GM23338 (cell line): ENCODE measurements around the gene KRTAP9-4. TPM values are rescaled to one million over a fixed set of nuclear protein-coding genes. Genes with fewer than 3 reads are reported as not detected.

ENCODE experiments used
- ATAC-seq: fragments of 200-7000 bp; cut with Tn5 transposase; 3 replicates; pipeline ENCODE4 v1.9.1; 2020
- DNase-seq: peaks from one replicate; pipeline ENCODE4 v3.0.0-alpha.2; 2015; ENCODE audit warnings: low spot score
- H2AFZ ChIP-seq: fragments of 200-600 bp; sonication (generic); 2 replicates; pipeline ENCODE4 v1.8.0; 2016; ENCODE audit warnings: antibody characterized with exemption, mild to moderate bottlenecking, moderate library complexity
- H3F3A ChIP-seq: fragments of 200-600 bp; sonication (generic); replicated peaks from 2 replicates; pipeline ENCODE4 v1.8.0; 2017; ENCODE audit warnings: antibody characterized with exemption, mixed run types, low read depth
- H3K27ac ChIP-seq: fragments of 200-600 bp; sonication (generic); 2 replicates; pipeline ENCODE4 v1.6.1; 2016; ENCODE audit warnings: low read depth
- H3K27me3 ChIP-seq: fragments of 200-600 bp; sonication (generic); 2 replicates; pipeline ENCODE4 v1.8.0; 2016; ENCODE audit warnings: mild to moderate bottlenecking, mixed run types, moderate library complexity; ENCODE audit not compliant: insufficient read depth
- H3K36me3 ChIP-seq: fragments of 200-600 bp; sonication (generic); 2 replicates; pipeline ENCODE4 v1.8.0; 2016; ENCODE audit warnings: mild to moderate bottlenecking; ENCODE audit not compliant: insufficient read depth
- H3K4me1 ChIP-seq: fragments of 200-600 bp; sonication (generic); 2 replicates; pipeline ENCODE4 v1.8.0; 2016; ENCODE audit warnings: mild to moderate bottlenecking, moderate library complexity; ENCODE audit not compliant: insufficient read depth
- H3K4me2 ChIP-seq: fragments of 200-600 bp; sonication (generic); 2 replicates; pipeline ENCODE4 v1.7.1; 2017; ENCODE audit warnings: mixed run types
- H3K4me3 ChIP-seq: fragments of 200-600 bp; sonication (generic); 2 replicates; pipeline ENCODE4 v1.6.1; 2016; ENCODE audit warnings: mixed run types
- H3K79me2 ChIP-seq: fragments of 200-600 bp; sonication (generic); replicated peaks from 2 replicates; pipeline ENCODE4 v1.8.0; 2017; ENCODE audit warnings: mild to moderate bottlenecking; ENCODE audit not compliant: insufficient read depth
- H3K9me2 ChIP-seq: fragments of 200-600 bp; sonication (generic); 2 replicates; pipeline ENCODE4 v1.8.0; 2017; ENCODE audit not compliant: insufficient read depth
- H4K20me1 ChIP-seq: fragments of 200-600 bp; sonication (generic); replicated peaks from 2 replicates; pipeline ENCODE4 v1.8.0; 2017; ENCODE audit warnings: mild to moderate bottlenecking; ENCODE audit not compliant: insufficient read depth
- H3K27ac Mint-ChIP-seq: 2 replicates; pipeline ENCODE4 v1.8.0; 2020; ENCODE audit warnings: inconsistent platforms, mild to moderate bottlenecking, moderate library complexity, mixed read lengths
- H3K27me3 Mint-ChIP-seq: 3 replicates; pipeline ENCODE4 v1.8.0; 2022; ENCODE audit warnings: low read depth, mild to moderate bottlenecking, moderate library complexity, mixed read lengths, inconsistent platforms; ENCODE audit not compliant: insufficient read depth, poor library complexity
- H3K36me3 Mint-ChIP-seq: 3 replicates; pipeline ENCODE4 v1.8.0; 2021; ENCODE audit warnings: low read depth, mild to moderate bottlenecking, inconsistent platforms, moderate library complexity, mixed read lengths
- H3K4me1 Mint-ChIP-seq: 3 replicates; pipeline ENCODE4 v1.8.0; 2020; ENCODE audit warnings: mild to moderate bottlenecking, inconsistent platforms, mixed read lengths
- H3K4me3 Mint-ChIP-seq: 3 replicates; pipeline ENCODE4 v1.8.0; 2021; ENCODE audit warnings: moderate library complexity, mild to moderate bottlenecking, inconsistent platforms, mixed read lengths
- H3K9me3 Mint-ChIP-seq: 3 replicates; pipeline ENCODE4 v1.8.0; 2020; ENCODE audit warnings: moderate library complexity, mild to moderate bottlenecking, inconsistent platforms, mixed read lengths
- CREB1 ChIP-seq: fragments of 250-450 bp; sonication (Bioruptor Pico); IDR thresholded peaks from 2 replicates; pipeline ENCODE4 v1.5.0; 2020; ENCODE audit warnings: low read depth, mild to moderate bottlenecking, moderate library complexity
- CTCF ChIP-seq, 2 experiments: fragments of 200-600 bp in 1 of 2; sonication (generic) in 1 of 2; conservative IDR thresholded peaks; 2 replicates each; pipeline versions ENCODE4 v1.5.1 to v1.6.1; 2016 to 2017; ENCODE audit warnings: antibody characterized with exemption in 2 of 2, low read depth in 2 of 2, mild to moderate bottlenecking in 2 of 2, moderate library complexity in 1 of 2
- ETS1 ChIP-seq: IDR thresholded peaks from 2 replicates; pipeline ENCODE4 v1.6.1; 2016; ENCODE audit warnings: antibody characterized with exemption
- EZH2 ChIP-seq: fragments of 200-600 bp; sonication (generic); IDR thresholded peaks from one replicate; pipeline ENCODE4 v1.8.0; 2017; ENCODE audit warnings: antibody characterized with exemption, mild to moderate bottlenecking, low read depth; ENCODE audit not compliant: unreplicated experiment
- EZH2phosphoT487 ChIP-seq: fragments of 200-600 bp; sonication (generic); IDR thresholded peaks from one replicate; pipeline ENCODE4 v1.8.1; 2018; ENCODE audit warnings: antibody characterized with exemption; ENCODE audit not compliant: unreplicated experiment
- POLR2AphosphoS5 ChIP-seq: IDR thresholded peaks from 2 replicates; pipeline ENCODE4 v1.6.1; 2016; ENCODE audit warnings: antibody characterized with exemption, low read depth
- REST ChIP-seq: IDR thresholded peaks from one replicate; pipeline ENCODE4 v1.6.1; 2018; ENCODE audit warnings: antibody characterized with exemption; ENCODE audit not compliant: unreplicated experiment
- STAT1 ChIP-seq: IDR thresholded peaks from one replicate; pipeline ENCODE4 v1.6.1; 2016; ENCODE audit warnings: antibody characterized with exemption; ENCODE audit not compliant: unreplicated experiment
- ZNF114 ChIP-seq: fragments of 250-450 bp; sonication (Bioruptor Pico); IDR thresholded peaks from 2 replicates; pipeline ENCODE4 v1.5.0; 2020; ENCODE audit warnings: mild to moderate bottlenecking, moderate library complexity
- ZNF331 ChIP-seq: fragments of 250-450 bp; sonication (Bioruptor Pico); IDR thresholded peaks from 2 replicates; pipeline ENCODE4 v1.5.0; 2020; ENCODE audit warnings: low read depth, mild to moderate bottlenecking, moderate library complexity
- polyA plus RNA-seq: library from polyadenylated mRNA; unstranded; fragments of >200 nt; fragmentation: Nextera tagmentation; extraction: Ambion mirVana; gene quantifications from 2 replicates; pipeline ENCODE4 v1.2.1, GENCODE V29; 2016
- total RNA-seq: library from RNA; depleted of rRNA; stranded (reverse); fragments of >200 nt; shearing (Covaris generic); gene quantifications from 2 replicates; pipeline ENCODE4 v1.2.3, GENCODE V29; 2014

KRTAP9-4 gene
- total and polyA plus RNA-seq, 2 experiments from 2014 or later = not detected

- H3K4me2 ChIP-seq = peak overlapping the region; percentile 6; the same call in 1 of the 2 replicates
- H3K4me3 Mint-ChIP-seq = no peak overlapping the region
- DNase-seq = no peak
Observed at GRCh38 chr17:41284546-41284945, 35.1 kb downstream of the KRTAP9-4 start.

More at GRCh38 chr17:41284546-41284945, 35.1 kb downstream of the KRTAP9-4 start:
- H3K79me2 ChIP-seq = no peaks in the 10 kb centered on the region
- H3K36me3 ChIP-seq = no peaks in the 10 kb centered on the region
- no peak for TF ChIP-seq STAT1
- no peak for TF ChIP-seq REST
- TF ChIP-seq ZNF331 (CRISPR knock-in tag) = no peak
- TF ChIP-seq CTCF (conservative IDR thresholded peaks at IDR 0.05; ENCODE audit: low read depth in 2 of 2) = no peak
- no peak for TF ChIP-seq EZH2phosphoT487
- no peak for TF ChIP-seq ETS1
- TF ChIP-seq ZNF114 (CRISPR knock-in tag) = no peak
- TF ChIP-seq POLR2AphosphoS5 = no peak
- no peak for TF ChIP-seq CREB1 (CRISPR knock-in tag)
- no peak for TF ChIP-seq EZH2
- H4K20me1 ChIP-seq = no peaks in the 10 kb centered on the region
- ATAC-seq = no peak
- H2AFZ ChIP-seq = no peak overlapping the region
- peak overlapping the region; percentile 6; the same call in 1 of the 2 replicates for H3K27ac ChIP-seq
- H3K4me3 ChIP-seq = no peak overlapping the region
- H3K36me3 Mint-ChIP-seq = no peaks in the 10 kb centered on the region
- no peaks in the 10 kb centered on the region for H3K27me3 ChIP-seq
- H3K9me2 ChIP-seq = 0 out of 2 replicates have a peak, but pooled peaks cover 3% of the 10 kb centered on the region
- no peaks in the 10 kb centered on the region for H3K27me3 Mint-ChIP-seq
- peaks cover 18% of the 10 kb centered on the region for H3K4me1 Mint-ChIP-seq
- H3F3A ChIP-seq = no peaks in the 10 kb centered on the region
- H3K4me1 ChIP-seq = peaks cover 19% of the 10 kb centered on the region
- H3K9me3 Mint-ChIP-seq = no peaks in the 10 kb centered on the region
- no peak overlapping the region for H3K27ac Mint-ChIP-seq
